ENCODE data around the gene COX7B2.

The COX7B2 gene

DNA sequence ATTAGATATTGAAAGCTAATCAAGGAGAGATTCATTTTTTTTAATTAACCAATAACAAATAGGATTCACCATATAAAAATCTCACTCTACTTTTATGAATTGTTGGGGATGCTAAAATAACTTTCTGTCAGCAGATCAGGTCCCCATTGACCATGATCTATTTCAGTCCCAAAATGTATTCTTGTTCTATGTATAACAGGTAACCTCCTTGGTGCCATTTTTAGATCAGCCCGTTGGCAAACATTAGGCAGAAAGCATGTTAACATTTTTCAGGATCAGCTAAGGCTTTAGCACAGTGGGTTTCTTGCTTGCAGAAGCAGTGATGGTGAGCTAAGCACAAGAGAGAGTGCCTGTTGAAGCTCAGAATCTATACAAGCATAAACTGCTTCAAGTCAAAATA lies 40.8 kb upstream of the COX7B2 start:
- TF ChIP-seq, protein P1, sequence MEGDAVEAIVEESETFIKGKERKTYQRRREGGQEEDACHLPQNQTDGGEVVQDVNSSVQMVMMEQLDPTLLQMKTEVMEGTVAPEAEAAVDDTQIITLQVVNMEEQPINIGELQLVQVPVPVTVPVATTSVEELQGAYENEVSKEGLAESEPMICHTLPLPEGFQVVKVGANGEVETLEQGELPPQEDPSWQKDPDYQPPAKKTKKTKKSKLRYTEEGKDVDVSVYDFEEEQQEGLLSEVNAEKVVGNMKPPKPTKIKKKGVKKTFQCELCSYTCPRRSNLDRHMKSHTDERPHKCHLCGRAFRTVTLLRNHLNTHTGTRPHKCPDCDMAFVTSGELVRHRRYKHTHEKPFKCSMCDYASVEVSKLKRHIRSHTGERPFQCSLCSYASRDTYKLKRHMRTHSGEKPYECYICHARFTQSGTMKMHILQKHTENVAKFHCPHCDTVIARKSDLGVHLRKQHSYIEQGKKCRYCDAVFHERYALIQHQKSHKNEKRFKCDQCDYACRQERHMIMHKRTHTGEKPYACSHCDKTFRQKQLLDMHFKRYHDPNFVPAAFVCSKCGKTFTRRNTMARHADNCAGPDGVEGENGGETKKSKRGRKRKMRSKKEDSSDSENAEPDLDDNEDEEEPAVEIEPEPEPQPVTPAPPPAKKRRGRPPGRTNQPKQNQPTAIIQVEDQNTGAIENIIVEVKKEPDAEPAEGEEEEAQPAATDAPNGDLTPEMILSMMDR (IDR thresholded peaks at IDR 0.05; ENCODE audit: low read depth, low read length), result no peak
- no peak for DNase-seq (ENCODE audit: extremely low read depth, low read depth)

DNA sequence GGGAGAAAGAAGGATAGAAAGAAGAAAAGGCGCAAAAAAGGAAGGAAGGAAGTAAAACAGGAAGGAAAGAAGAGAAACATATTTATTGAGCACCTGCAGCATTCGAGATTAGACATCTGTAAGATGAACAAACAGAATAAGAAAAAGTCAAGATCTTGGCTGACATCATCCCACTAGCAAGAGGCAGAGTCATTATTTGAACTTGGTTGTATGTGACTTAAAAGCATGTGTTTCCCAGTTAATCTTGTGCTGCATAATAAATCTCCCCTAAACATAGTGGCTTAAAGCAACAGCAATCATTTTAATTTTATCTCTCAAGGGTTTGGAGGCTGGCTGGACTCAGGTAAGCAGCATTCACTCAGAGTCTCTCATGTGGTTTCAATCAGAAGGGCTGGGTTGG lies 38.5 kb upstream of the COX7B2 start:
- no peak for DNase-seq (ENCODE audit: extremely low read depth, low read depth)
- TF ChIP-seq, protein P1 (IDR thresholded peaks at IDR 0.05; ENCODE audit: low read depth, low read length), result no peak

DNA sequence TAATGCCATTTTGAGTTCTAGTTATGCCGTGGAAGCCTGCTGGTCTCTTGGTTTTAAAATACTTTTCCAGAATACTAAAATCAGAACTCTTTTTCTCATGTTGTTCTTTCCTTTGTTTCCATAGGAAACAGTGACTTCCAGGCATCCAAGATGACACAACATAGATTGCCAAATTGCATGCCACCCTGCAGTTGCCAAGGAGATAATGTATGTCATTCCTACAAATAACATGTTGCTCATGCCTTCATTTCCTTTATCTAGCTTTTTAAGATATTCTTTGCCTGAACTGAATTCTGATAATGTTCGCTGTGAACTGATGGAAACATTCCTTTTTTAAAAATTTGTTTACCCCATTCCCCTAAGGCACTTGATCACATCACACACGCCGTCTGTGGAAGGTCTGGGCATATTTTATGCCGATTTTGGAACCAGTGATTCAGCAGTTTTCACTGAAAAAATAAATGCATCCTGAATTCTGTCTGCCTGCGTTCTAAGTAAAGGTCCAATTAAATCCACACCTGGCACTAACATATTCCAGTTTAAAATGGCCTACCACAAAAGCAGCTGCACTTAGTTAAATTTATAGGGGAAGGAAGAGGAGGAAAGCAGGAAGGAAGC lies 38.0 kb upstream of the COX7B2 start:
- no peak for DNase-seq (ENCODE audit: extremely low read depth, low read depth)
- TF ChIP-seq, protein P1 (IDR thresholded peaks at IDR 0.05; ENCODE audit: low read depth, low read length), result no peak

DNA sequence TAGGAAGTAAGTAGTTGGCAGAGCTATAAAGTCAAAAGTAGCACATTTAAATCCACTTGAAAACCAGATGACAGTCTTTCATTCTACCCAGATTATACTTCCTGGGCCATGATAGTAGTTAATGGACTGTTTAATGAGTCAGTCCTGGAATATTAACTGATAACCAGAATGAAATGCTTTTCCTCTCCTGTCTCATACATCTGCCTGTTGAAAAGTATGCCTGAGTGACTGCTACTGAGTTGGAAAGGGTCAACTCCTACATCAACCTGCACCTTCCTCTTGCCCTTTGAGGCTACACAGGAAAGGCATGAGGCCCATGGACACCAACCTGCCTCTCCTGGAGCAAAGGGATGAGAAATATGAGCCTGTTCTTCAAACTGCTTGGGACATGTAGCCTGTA lies 36.0 kb upstream of the COX7B2 start:
- TF ChIP-seq, protein P1 (IDR thresholded peaks at IDR 0.05; ENCODE audit: low read depth, low read length), result no peak
- DNase-seq (ENCODE audit: extremely low read depth, low read depth), result no peak

DNA sequence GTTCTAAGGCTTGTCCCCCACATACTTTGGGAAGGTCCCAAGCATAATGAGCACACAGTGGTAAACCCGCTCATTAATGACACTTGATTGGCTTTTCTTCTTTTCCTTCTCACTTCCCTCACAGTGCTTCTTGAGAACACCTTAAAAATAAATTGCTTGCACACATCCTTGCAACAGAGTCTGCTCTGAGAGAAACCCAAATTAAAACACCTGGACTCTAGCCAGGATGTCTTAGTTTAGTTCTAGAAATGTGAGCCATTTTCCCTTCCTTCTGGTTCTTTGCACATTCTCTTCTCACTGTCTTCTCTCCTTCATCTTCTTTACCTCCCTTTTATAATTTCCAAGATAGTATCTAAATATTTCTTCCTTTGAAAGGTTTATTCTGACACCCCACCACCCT lies 35.3 kb upstream of the COX7B2 start:
- TF ChIP-seq, protein P1 (IDR thresholded peaks at IDR 0.05; ENCODE audit: low read depth, low read length), result no peak
- DNase-seq (ENCODE audit: extremely low read depth, low read depth), result no peak

DNA sequence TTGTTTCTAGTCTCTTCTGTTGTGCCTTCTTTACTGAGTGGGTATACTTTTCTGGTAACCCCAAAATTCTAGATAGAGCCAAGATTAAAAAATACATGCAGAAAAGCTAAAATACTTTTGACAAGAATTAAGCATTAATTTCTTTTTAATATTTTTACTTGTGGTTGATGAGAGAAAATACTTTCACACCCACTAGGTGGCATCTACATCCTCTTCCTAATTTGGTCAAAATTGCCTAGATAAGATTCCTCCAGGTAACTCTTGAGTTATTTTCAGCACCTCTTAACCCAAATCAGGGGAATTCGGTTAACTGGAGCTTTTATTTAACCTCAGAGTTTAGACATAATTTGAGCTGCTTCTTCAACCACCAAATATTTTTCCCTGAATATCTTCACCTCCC lies 28.4 kb upstream of the COX7B2 start:
- DNase-seq (ENCODE audit: extremely low read depth, low read depth), result no peak
- TF ChIP-seq, protein P1 (IDR thresholded peaks at IDR 0.05; ENCODE audit: low read depth, low read length), result no peak

DNA sequence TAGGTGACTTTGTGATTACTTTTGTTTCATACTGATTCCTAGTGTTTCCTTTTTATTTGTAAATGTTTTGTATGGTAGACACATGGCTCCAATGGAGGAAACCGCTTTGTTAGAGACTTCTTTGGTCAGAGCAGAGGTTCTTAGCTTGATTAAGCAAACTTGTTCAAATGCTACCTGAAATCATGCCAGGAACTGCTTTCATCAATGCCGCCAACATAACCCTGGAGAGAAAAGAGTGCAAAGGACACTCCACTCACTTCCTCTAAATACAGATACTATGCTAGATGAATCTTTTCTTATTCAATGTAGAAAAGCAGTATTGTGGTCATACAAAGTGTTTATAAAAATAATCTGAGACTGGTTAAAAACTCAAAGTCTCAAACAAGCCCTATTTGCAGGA lies 25.7 kb upstream of the COX7B2 start:
- no peak for DNase-seq (ENCODE audit: extremely low read depth, low read depth)
- TF ChIP-seq, protein P1 (IDR thresholded peaks at IDR 0.05; ENCODE audit: low read depth, low read length), result no peak
